Medulla oblongata (tissue), 1 donor: Measurements from ENCODE around the gene SRGAP2B.
"Not testable (repeated sequence)": the region's sequence is repeated elsewhere in the genome, so short reads cannot be mapped to it uniquely, and the experiment has no call there.

Source experiments
- DNase-seq: peaks from one replicate; pipeline ENCODE4 v3.0.0-alpha.2; 2015; ENCODE audit errors: extremely low spot score

Gene SRGAP2B

GRCh38 chr1:145082483-145083255 is 12.5 kb downstream of the SRGAP2B start:
- not testable (repeated sequence) for DNase-seq

GRCh38 chr1:145080193-145080592 is 14.9 kb downstream of the SRGAP2B start:
- not testable (repeated sequence) for DNase-seq

GRCh38 chr1:145079737-145080136 is 15.4 kb downstream of the SRGAP2B start:
- DNase-seq: peak; percentile 2

GRCh38 chr1:145078787-145079370 is 16.2 kb downstream of the SRGAP2B start:
- not testable (repeated sequence) for DNase-seq

- not testable (repeated sequence) for DNase-seq
Measured at GRCh38 chr1:145077872-145078786, 17.0 kb downstream of the SRGAP2B start.

GRCh38 chr1:145076877-145077276 is 18.3 kb downstream of the SRGAP2B start:
- not testable (repeated sequence) for DNase-seq

GRCh38 chr1:145074021-145074559 is 21.0 kb downstream of the SRGAP2B start:
- not testable (repeated sequence) for DNase-seq

GRCh38 chr1:145071569-145071968 is 23.6 kb downstream of the SRGAP2B start:
- not testable (repeated sequence) for DNase-seq

GRCh38 chr1:145066486-145066885 is 28.6 kb downstream of the SRGAP2B start:
- not testable (repeated sequence) for DNase-seq

- DNase-seq: not testable (repeated sequence)
Measured at GRCh38 chr1:145065194-145065826, 29.8 kb downstream of the SRGAP2B start.

- not testable (repeated sequence) for DNase-seq
Measured at GRCh38 chr1:145063941-145064648, 31.0 kb downstream of the SRGAP2B start.

GRCh38 chr1:145063285-145063684 is 31.8 kb downstream of the SRGAP2B start:
- not testable (repeated sequence) for DNase-seq

GRCh38 chr1:145058184-145058583 is 36.9 kb downstream of the SRGAP2B start:
- DNase-seq: not testable (repeated sequence)

GRCh38 chr1:145055217-145055760 is 39.8 kb downstream of the SRGAP2B start:
- not testable (repeated sequence) for DNase-seq

- not testable (repeated sequence) for DNase-seq
Measured at GRCh38 chr1:145053428-145053827, 41.7 kb downstream of the SRGAP2B start.

- DNase-seq: not testable (repeated sequence)
Measured at GRCh38 chr1:145052019-145052776, 42.9 kb downstream of the SRGAP2B start.

GRCh38 chr1:145048181-145048856 is 46.8 kb downstream of the SRGAP2B start:
- DNase-seq: not testable (repeated sequence)

GRCh38 chr1:145047553-145047952 is 47.6 kb downstream of the SRGAP2B start:
- DNase-seq: not testable (repeated sequence)
